ENCODE results near the gene CHAD. TPM values are rescaled to one million over a fixed set of nuclear protein-coding genes. Genes with fewer than 3 reads are reported as not detected.

CHAD gene
- total and polyA plus RNA-seq, 3 donors from 2014 or later, result 0.79 to 2.9 (median 0.81) TPM

- H3K36me3 ChIP-seq (ENCODE audit: low read depth, missing control alignments), result no peaks in the 10 kb centered on the region
- H3K27ac ChIP-seq, result no peak overlapping the region
- no peak for TF ChIP-seq CTCF (IDR thresholded peaks at IDR 0.05)
- TF ChIP-seq POLR2A (IDR thresholded peaks at IDR 0.05), result no peak
- H3K4me3 ChIP-seq, result no peak overlapping the region
- H3K27me3 ChIP-seq, result no peaks in the 10 kb centered on the region
- H3K9me3 ChIP-seq, result no peaks in the 10 kb centered on the region
- intact Hi-C loops (cut with DNase I; ENCODE audit: low total_unique reads), result no loop called here
- 92 to 95% methylated on average over 4 of the region's 4 CpGs for WGBS, 2 donors
- DNase-seq, result no peak
- no peaks in the 10 kb centered on the region for H3K4me1 ChIP-seq
These were observed 11.1 kb downstream of the CHAD start for GRCh38 chr17:50457621-50458020.

DNA sequence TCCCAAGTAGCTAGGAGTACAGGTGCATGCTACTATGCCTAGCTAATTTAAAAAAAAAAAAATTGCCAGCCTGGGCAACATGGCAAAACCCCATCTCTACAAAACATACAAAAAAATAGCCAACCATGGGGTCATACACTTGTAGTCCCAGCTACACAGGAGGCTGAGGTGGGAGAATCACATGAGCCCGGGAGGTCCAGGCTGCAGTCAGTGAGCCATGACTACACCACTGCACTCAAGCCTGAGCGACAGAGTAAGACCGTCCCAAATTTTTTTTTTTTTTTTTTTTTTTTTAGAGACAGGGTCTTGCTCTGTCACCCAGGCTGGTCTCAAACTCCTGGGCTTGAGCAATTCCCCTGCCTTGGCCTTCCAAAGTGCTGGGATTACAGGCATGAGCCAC, 14.8 kb downstream of the CHAD start:
- H3K36me3 ChIP-seq (ENCODE audit: low read depth, missing control alignments), result no peaks in the 10 kb centered on the region
- no peak overlapping the region for H3K27ac ChIP-seq
- no peaks in the 10 kb centered on the region for H3K9me3 ChIP-seq
- intact Hi-C loops (cut with DNase I; ENCODE audit: low total_unique reads), result no loop called here
- no peak for DNase-seq
- no peaks in the 10 kb centered on the region for H3K4me1 ChIP-seq
- TF ChIP-seq CTCF (IDR thresholded peaks at IDR 0.05) (no peak), POLR2A (IDR thresholded peaks at IDR 0.05) (no peak)
- H3K27me3 ChIP-seq, result no peaks in the 10 kb centered on the region
- 92% methylated on average over 3 of the region's 3 CpGs for WGBS, 2 donors
- H3K4me3 ChIP-seq, result no peak overlapping the region

- H3K36me3 ChIP-seq (ENCODE audit: low read depth, missing control alignments), result no peaks in the 10 kb centered on the region
- H3K9me3 ChIP-seq, result no peaks in the 10 kb centered on the region
- H3K4me1 ChIP-seq, result no peaks in the 10 kb centered on the region
- no peaks in the 10 kb centered on the region for H3K27me3 ChIP-seq
- intact Hi-C loops (cut with DNase I; ENCODE audit: low total_unique reads), result no loop called here
- H3K4me3 ChIP-seq, result no peak overlapping the region
- DNase-seq, result no peak
- WGBS, 2 donors, result 89 to 91% methylated on average over 10 of the region's 10 CpGs
- TF ChIP-seq POLR2A (IDR thresholded peaks at IDR 0.05) (no peak), CTCF (IDR thresholded peaks at IDR 0.05) (no peak)
- H3K27ac ChIP-seq, result no peak overlapping the region
These were observed 15.9 kb downstream of the CHAD start for GRCh38 chr17:50452630-50453300.

DNA sequence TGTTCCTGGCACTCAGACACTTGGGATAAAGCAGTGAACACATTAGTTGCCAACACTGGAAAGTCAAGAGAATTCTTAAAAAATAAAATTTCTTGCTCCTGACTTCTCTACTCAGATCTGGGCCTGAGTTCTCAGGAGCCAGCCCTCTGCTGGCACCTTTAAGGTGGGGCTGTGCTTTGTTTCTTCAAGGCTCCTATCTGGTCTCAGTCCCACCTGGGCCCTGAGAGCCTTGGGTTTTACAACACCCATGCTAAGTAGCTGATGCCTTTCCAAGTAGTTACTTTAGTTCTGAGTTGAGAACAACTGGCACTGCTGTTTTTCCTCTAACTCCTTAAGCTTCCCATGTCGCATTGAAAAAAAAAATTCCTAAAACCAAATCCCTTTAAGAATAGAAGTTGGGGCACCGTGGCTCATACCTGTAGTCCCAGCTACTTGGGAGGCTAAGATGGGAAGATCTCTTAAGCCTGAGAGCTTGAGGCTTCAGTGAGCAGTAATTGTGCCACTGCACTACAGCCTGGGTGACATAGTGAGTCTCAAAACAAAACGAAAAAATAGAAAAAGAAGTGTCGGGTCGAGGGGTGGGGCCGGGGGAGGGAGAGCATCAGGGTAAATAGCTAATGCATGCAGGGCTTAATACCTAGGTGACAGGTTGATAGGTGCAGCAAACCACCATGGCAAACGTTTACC, 16.6 kb downstream of the CHAD start:
- Histone ChIP-seq H3K27me3 (no peaks in the 10 kb centered on the region), H3K9me3 (no peaks in the 10 kb centered on the region), H3K4me1 (no peaks in the 10 kb centered on the region), H3K4me3 (no peak overlapping the region), H3K27ac (no peak overlapping the region), H3K36me3 (ENCODE audit: low read depth, missing control alignments) (no peaks in the 10 kb centered on the region)
- intact Hi-C loops (cut with DNase I; ENCODE audit: low total_unique reads), result no loop called here
- DNase-seq, result no peak
- WGBS, 2 donors, result 72 to 84% methylated on average over 7 of the region's 7 CpGs
- TF ChIP-seq POLR2A (IDR thresholded peaks at IDR 0.05), result no peak
- no peak for TF ChIP-seq CTCF (IDR thresholded peaks at IDR 0.05)

- no peak for DNase-seq
- intact Hi-C loops (cut with DNase I; ENCODE audit: low total_unique reads), result no loop called here
- H3K9me3 ChIP-seq, result no peaks in the 10 kb centered on the region
- TF ChIP-seq CTCF (IDR thresholded peaks at IDR 0.05) (no peak), POLR2A (IDR thresholded peaks at IDR 0.05) (no peak)
- 55 to 71% methylated on average over 2 of the region's 2 CpGs for WGBS, 2 donors
- H3K27me3 ChIP-seq, result no peaks in the 10 kb centered on the region
- no peak overlapping the region for H3K4me3 ChIP-seq
- no peak overlapping the region for H3K27ac ChIP-seq
- no peaks in the 10 kb centered on the region for H3K36me3 ChIP-seq (ENCODE audit: low read depth, missing control alignments)
- H3K4me1 ChIP-seq, result peaks cover 5% of the 10 kb centered on the region
These were observed 20.0 kb downstream of the CHAD start for GRCh38 chr17:50448643-50449042.

Data from testis (tissue), 3 donors.